ENCODE results near the gene MGST2. TPM values are rescaled to one million over a fixed set of nuclear protein-coding genes. Genes with fewer than 3 reads are reported as not detected.

Gene MGST2
- total RNA-seq, 3 donors from 2014 or later (not counting 1 experiment from before 2014, with no cell fraction given) = 7.8 to 17.0 (median 10.9) TPM

DNA sequence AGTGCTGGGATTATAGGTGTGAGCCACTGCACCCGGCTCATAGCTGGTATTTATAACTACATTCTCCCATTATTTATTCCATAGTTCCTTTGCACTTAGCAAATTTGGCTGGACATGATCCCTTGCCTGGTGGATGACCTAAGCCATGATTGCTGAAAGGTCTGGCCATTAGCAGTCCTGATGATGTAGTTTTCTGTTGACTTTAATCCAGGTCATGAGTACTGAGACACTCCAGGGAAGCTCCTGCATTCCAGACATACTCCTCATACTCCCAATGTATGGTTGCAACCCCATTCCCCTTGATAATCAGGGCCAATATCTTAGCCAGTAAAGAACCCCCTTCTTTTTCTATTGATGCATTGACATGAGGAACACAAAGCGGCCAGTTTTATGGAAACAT, 24.4 kb upstream of the MGST2 start:
- Histone ChIP-seq H3K4me3 (ENCODE audit: low read length) (no peak overlapping the region), H3K9me3 (ENCODE audit: control insufficient read depth, insufficient read depth, low read length) (peaks cover 16% of the 10 kb centered on the region), H3K36me3 (ENCODE audit: control insufficient read depth, insufficient read depth, low read length) (no peaks in the 10 kb centered on the region), H3K4me1 (ENCODE audit: control insufficient read depth, insufficient read depth, low read length) (no peaks in the 10 kb centered on the region), H3K27me3 (ENCODE audit: control insufficient read depth, insufficient read depth, low read length) (peaks cover 2% of the 10 kb centered on the region), H3K27ac (ENCODE audit: low read length) (no peak overlapping the region)
- Mint-ChIP-seq H3K9me3 (peaks cover 5 to 6% of the 10 kb centered on the region in 2 donors), H3K27me3 (ENCODE audit: low read depth in 2 of 2) (peaks cover 7 to 10% of the 10 kb centered on the region in 2 donors), H3K4me3 (no peak overlapping the region), H3K36me3 (peaks cover 15% of the 10 kb centered on the region), H3K27ac (no peak overlapping the region), H3K4me1 (no peaks in the 10 kb centered on the region)
- ATAC-seq = no peak
- intact Hi-C loops (cut with micrococcal nuclease) = no loop called here
- 95% methylated on average over 2 of the region's 2 CpGs for WGBS (ENCODE audit: insufficient coverage)
- DNase-seq = no peak
- TF ChIP-seq, protein P1, sequence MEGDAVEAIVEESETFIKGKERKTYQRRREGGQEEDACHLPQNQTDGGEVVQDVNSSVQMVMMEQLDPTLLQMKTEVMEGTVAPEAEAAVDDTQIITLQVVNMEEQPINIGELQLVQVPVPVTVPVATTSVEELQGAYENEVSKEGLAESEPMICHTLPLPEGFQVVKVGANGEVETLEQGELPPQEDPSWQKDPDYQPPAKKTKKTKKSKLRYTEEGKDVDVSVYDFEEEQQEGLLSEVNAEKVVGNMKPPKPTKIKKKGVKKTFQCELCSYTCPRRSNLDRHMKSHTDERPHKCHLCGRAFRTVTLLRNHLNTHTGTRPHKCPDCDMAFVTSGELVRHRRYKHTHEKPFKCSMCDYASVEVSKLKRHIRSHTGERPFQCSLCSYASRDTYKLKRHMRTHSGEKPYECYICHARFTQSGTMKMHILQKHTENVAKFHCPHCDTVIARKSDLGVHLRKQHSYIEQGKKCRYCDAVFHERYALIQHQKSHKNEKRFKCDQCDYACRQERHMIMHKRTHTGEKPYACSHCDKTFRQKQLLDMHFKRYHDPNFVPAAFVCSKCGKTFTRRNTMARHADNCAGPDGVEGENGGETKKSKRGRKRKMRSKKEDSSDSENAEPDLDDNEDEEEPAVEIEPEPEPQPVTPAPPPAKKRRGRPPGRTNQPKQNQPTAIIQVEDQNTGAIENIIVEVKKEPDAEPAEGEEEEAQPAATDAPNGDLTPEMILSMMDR (IDR thresholded peaks at IDR 0.05) = no peak

DNA sequence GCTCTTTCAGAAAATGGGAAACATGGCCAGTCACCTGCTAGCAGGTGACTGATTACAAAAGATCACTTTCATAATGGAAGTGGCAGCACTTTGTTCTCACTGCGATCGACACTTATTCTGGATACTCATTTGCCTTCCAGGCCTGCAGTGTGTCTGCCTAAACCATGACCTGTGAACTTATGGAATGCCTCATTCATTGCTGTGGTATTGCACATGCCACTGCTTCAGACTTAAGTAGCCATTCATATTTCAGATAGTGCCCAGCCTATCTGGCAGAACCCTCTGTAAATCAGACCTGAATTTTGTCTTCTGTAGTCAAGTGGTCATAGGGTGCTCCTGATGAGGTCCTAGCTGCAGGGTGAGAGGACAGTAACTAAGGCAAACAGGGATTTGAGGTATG, 23.3 kb upstream of the MGST2 start:
- 96% methylated on average over 2 of the region's 2 CpGs for WGBS (ENCODE audit: insufficient coverage)
- H3K9me3 Mint-ChIP-seq = peaks cover 5 to 6% of the 10 kb centered on the region in 2 donors
- Histone ChIP-seq H3K4me3 (ENCODE audit: low read length) (no peak overlapping the region), H3K36me3 (ENCODE audit: control insufficient read depth, insufficient read depth, low read length) (no peaks in the 10 kb centered on the region), H3K27me3 (ENCODE audit: control insufficient read depth, insufficient read depth, low read length) (peaks cover 2% of the 10 kb centered on the region), H3K9me3 (ENCODE audit: control insufficient read depth, insufficient read depth, low read length) (peaks cover 16% of the 10 kb centered on the region), H3K4me1 (ENCODE audit: control insufficient read depth, insufficient read depth, low read length) (no peaks in the 10 kb centered on the region), H3K27ac (ENCODE audit: low read length) (no peak overlapping the region)
- no peaks in the 10 kb centered on the region for H3K4me1 Mint-ChIP-seq
- DNase-seq (no peak), ATAC-seq (no peak)
- H3K36me3 Mint-ChIP-seq = peaks cover 14% of the 10 kb centered on the region
- TF ChIP-seq, protein P1 (IDR thresholded peaks at IDR 0.05) = no peak
- intact Hi-C loops (cut with micrococcal nuclease) = no loop called here
- no peak overlapping the region for H3K4me3 Mint-ChIP-seq
- H3K27ac Mint-ChIP-seq = no peak overlapping the region
- peaks cover 7% of the 10 kb centered on the region in 2 donors for H3K27me3 Mint-ChIP-seq (ENCODE audit: low read depth in 2 of 2)

DNA sequence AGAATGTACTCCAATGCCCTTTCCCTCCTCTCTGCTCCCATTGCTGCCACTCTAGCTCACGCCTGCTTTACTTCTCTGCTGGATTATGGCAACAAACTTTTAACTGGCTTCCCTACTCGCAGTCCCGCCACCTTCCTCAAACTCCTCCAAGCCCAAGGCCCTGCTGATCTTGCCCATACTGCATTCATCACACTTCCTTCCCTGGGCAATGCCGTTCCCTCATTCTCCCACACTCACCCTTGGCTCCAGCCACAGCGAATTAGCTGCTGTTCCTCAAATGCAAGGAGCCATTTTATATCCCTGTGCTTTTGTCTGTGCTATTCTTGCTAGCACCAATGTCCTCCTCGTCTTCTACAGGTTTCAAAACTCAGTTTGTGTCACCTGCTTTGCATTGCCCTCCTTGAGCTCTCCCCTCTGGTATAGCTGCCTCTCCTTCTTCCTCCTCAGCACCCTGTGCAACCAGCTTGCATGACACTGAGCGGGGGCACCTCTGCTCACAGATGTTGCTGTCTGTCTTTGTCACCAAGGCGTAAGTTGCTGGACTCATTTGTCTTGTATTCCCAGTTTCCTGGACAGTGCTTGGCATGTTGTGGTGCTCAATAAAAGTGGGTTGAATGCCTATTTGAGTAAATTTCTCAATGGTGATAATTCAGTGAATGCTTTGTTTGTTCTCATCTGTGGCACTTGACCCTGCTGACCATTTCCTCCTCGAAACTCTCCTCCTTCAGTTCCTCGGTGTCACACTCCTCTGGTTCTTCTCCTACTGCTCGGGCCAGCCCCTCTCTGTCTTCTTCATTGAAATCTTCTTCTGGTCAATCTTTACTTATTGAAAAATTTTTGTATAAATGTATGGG, 22.4 kb upstream of the MGST2 start:
- WGBS (ENCODE audit: insufficient coverage) = 82% methylated on average over 11 of the region's 11 CpGs

More for the DNA sequence above, 22.4 kb upstream of the MGST2 start:
- ATAC-seq = no peak
- DNase-seq = no peak
- no peaks in the 10 kb centered on the region for H3K36me3 ChIP-seq (ENCODE audit: control insufficient read depth, insufficient read depth, low read length)
- no peaks in the 10 kb centered on the region for H3K4me1 Mint-ChIP-seq
- intact Hi-C loops (cut with micrococcal nuclease) = no loop called here
- H3K9me3 Mint-ChIP-seq = peaks cover 5 to 6% of the 10 kb centered on the region in 2 donors
- H3K9me3 ChIP-seq (ENCODE audit: control insufficient read depth, insufficient read depth, low read length) = peaks cover 15% of the 10 kb centered on the region
- TF ChIP-seq, protein P1 (IDR thresholded peaks at IDR 0.05) = no peak
- H3K36me3 Mint-ChIP-seq = peaks cover 8% of the 10 kb centered on the region
- peaks cover 2% of the 10 kb centered on the region for H3K27me3 ChIP-seq (ENCODE audit: control insufficient read depth, insufficient read depth, low read length)
- no peak overlapping the region for H3K4me3 ChIP-seq (ENCODE audit: low read length)
- H3K27me3 Mint-ChIP-seq (ENCODE audit: low read depth in 2 of 2) = peaks cover 7% of the 10 kb centered on the region in 2 donors
- H3K27ac ChIP-seq (ENCODE audit: low read length) = no peak overlapping the region
- no peaks in the 10 kb centered on the region for H3K4me1 ChIP-seq (ENCODE audit: control insufficient read depth, insufficient read depth, low read length)
- H3K27ac Mint-ChIP-seq = no peak overlapping the region
- H3K4me3 Mint-ChIP-seq = no peak overlapping the region
